Measurements from ENCODE around the gene ATP6V0C.
A peak's percentile ranks its signal among the peaks of the same experiment; 100 is the strongest.

Gene ATP6V0C

DNA sequence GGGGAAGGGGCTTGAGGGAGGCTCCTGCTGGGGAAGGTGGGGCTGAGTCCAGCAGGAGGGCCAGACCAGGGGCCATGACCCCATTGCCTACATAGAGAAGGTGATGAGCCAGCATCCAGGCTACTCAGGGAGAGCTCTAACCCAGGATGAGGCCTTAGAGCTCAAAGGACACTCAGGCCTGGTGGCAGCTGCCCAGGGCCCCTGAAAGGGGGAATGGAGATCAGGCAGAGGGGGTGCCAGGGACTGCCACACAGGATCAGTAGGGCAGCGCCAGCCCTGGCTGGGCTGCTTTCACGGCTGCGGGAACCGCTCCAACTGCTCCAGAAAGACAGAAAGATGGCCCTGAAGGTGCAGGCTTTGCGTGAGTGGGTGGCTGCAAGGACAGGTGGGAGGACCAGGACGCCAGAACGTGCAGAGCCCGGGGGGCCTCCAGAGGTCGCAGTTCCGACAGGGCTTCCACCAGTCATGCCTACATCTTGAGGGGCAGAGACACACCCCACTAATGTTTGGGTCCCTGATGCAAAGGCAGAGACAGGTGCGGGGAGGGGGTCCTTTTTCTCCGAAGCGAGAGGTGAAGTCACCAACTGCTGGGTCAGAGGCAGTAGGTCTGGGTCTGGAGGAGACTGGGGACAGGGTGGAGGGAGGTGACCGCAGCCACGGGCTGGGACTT lies 882 bp upstream of the ATP6V0C start:
- DNase-seq, result peak; percentile 58

DNA sequence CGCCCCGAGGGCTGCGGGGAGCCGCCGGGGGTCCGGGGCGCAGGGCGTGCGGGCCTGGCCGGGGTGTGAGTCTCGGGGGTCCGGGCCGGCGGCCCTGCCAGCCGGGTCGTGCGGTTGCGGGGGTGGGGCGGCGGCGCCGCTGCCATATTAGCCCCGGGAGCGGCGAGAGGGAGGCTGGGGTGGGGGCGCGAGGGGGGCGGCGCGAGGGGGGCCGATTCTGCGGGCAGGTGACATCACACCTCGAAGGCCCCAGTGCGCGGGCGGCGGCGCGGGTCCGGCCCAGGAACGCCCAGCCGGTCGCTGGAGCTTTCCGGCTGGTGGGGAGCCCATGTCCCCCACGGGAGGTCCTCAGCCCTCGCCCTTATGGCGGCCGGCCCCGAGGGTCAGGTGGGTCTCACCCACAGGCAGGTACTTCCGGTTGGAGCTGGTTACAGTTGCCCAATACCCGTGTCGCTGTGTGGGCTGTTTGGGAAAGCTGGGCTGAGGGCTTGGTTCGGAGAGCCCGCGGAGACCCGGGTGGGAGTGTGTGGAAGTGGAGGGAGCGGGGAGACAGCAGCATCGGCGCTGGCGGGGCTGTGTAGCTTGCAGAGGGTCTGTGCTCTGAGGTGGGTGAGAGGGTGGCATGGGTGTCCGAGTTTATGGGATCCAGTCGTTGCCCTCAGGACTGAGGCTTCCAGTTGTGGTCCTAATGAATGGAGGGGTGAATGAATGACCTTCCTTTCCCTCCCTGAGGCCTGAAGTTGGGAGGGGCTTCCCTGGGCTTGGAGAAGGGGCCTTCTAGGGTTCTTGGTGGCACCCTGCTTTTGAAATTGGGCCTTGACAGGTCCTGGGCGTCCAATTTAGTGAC lies 804 bp downstream of the ATP6V0C start:
- no peak for DNase-seq

DNA sequence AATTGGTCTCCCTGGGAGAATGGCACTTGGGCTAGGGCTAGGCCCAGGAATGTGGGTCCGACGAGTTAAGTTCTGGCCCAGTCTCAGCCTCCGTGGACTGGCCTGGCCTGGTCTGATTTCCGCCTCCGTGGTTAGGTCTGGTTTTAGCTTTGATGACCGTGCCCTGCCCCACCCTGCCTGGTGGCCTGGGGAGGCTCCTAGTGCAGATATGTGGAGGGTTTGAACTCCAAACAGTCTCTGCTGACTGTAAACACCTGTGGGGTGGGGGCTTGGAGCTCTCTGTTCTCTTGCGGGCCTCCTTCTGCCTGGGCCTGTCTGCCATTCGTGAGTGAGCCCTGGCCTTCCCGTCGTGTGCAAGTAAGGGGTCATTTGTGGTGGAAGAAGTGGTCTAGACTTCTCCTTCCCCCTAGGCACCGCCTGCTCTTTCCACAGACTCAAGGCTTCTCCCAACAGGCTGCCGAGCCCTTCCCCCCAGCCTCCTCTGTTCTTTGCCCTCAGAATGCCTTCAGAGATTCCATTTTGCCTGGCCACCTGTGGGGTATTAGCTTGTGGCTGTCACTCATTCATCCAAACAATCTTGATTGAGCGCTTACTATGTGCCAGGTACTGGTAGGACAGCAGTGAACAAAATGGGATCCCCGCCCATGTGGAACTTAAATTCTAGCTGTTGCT lies 1.6 kb downstream of the ATP6V0C start:
- no peak for DNase-seq

GRCh38 chr16:2516391-2517240 lies 2.9 kb downstream of the ATP6V0C start:
- DNase-seq, result no peak

GRCh38 chr16:2517954-2518605 lies 4.3 kb downstream of the ATP6V0C start:
- no peak for DNase-seq

DNA sequence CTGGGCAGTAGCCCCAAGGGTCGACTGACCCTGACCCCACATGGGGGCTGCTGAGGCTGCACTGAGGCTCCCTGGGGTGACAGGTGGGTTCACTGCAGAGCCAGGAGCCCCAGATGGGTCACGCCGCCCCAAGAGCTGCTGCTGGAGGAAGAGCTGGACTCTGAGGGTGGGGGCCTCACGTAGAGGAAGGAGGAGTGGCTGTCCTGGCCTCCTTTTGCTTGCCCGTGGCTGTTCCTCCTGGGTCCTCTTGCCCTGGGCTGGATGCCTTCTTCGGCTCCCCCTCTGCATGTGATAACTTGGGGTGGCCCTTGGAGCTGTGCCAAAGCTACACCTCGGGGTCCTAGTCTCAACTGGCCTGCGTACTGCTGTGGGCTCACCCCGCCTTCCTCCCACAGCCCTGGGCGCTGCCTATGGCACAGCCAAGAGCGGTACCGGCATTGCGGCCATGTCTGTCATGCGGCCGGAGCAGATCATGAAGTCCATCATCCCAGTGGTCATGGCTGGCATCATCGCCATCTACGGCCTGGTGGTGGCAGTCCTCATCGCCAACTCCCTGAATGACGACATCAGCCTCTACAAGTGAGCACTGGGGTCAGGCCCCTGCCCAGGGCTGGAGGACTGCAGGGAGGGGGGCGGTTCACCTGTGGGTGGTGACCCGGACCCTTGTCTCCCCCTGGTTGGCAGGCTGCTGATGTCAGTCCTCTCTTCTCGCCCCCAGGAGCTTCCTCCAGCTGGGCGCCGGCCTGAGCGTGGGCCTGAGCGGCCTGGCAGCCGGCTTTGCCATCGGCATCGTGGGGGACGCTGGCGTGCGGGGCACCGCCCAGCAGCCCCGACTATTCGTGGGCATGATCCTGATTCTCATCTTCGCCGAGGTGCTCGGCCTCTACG lies 5.3 kb downstream of the ATP6V0C start:
- no peak for DNase-seq

DNA sequence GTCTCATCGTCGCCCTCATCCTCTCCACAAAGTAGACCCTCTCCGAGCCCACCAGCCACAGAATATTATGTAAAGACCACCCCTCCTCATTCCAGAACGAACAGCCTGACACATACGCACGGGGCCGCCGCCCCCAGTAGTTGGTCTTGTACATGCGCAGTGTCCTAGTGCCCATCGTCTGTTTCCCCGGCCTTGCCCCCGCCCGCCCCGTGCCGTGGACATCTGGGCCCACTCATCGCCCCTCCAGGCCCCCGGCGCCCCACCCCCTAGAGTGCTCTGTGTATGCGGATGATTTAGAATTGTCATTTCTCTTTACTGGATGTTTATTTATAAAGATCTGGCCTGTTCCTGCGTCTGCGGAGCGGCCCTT lies 5.9 kb downstream of the ATP6V0C start:
- DNase-seq, result no peak

- peak; percentile 88 for DNase-seq
Observed at GRCh38 chr16:2520097-2520783, 6.5 kb downstream of the ATP6V0C start, which contains the start of gene AMDHD2. Gene AMDHD2 (plus strand): TSS chr16:2520371. CDS start chr16:2520459, 88 bp downstream.

DNA sequence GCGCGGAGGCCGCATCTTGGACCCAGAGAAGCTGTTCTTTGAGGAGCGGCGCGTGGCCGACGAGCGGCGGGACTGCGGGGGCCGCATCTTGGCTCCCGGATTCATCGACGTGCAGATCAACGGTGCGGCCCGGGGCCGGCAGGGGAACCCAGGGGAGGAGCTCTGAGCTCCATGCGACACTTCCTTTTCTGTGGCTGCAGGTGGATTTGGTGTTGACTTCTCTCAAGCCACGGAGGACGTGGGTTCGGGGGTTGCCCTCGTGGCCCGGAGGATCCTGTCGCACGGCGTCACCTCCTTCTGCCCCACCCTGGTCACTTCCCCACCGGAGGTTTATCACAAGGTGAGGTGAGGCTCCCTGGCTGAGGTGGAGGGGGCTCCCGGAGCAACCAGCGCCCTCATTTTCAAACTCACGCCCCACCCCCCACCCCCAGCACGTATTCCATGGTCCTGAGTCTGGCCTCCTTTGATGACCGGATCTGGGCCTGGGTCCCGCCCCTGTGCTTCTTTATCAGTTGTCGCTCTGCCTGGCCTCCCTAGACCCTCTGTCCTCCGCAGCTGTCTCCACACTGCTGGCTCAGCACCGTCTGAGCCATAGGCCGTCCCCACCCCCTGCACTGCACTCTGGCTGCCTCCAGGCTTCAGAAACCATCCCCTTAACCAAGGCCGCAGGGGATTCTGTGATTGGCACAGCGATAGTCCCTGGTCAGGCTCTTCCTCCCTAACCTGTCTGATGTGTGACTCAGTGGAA lies 7.2 kb downstream of the ATP6V0C start:
- peak; percentile 67 for DNase-seq

DNA sequence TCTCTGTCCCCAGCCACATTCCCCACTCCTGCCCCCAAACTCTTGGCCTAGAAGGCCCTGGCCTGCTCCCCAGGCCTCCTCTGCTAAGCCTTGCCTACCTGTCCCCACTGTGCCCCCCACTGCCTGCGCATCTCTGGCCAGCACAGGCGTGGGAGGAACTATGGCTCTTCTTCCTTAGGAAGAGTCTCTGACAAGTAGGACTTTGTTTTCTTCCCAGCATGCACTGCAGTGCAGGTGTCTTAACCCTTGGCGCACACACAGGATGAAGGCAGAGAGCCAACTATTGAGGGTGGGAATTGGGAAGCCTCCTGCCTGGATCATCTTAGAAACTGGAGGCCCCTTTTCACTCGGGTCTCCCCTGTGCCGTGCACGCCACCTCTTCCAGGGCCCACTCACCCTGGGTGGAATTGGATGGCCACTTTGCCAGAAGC lies 10.1 kb downstream of the ATP6V0C start:
- no peak for DNase-seq

- no peak for DNase-seq
Observed at GRCh38 chr16:2524339-2524938, 10.7 kb downstream of the ATP6V0C start.

DNA sequence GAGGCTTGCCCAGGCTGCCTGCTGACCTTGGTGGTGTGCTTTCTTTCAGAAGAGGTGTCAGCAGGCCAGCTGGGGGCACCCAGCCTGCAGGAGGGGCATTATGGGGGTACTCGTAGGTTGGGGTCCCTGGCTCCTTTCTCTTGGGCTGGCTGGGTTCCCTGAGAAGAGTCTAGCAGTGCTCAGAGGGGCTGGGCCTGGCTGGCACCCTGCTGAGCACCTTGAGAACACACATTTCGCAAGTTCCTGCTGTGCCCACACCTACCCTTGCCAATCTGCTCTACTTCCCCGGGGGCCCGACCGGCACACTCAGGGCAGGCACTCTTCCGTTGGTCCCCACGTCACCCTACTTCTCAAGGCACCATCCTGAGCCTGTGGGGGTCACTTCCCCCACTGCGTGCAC lies 12.4 kb downstream of the ATP6V0C start:
- DNase-seq, result no peak

DNA sequence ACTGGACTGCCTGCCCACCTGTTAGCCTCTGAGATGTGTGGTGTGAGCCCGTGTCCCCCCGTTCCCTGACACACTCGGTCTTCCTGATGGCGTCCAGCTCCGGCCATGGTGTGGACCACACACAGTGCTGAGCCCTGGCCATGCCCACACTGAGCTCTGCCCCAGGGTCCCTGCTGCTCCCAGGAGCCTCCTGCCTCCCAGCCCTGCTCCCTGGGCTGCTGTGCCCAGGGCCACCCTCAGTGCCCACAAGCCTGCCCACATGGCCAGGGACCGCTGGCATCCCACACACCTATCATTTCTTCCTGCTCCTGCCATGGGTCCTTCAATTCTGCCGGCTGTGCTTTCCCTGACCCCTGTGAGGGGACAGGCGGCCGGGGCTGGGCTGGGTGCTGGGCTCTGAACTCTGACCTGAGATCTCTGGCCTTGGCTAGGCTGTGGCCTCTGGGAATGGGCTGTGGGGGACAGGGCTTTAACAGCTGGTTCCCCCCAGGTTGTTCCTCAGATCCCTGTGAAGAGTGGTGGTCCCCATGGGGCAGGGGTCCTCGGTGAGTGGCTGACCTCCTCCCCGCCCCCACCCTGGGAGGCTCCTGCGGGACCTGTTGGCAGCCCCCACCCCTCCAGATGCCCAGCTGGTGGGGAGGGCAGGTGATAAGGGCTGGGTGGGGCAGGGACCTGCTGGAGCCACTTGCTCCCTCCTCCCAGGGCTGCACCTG lies 13.5 kb downstream of the ATP6V0C start:
- no peak for DNase-seq

- no peak for DNase-seq
Observed at GRCh38 chr16:2527784-2528100, 14.0 kb downstream of the ATP6V0C start.

DNA sequence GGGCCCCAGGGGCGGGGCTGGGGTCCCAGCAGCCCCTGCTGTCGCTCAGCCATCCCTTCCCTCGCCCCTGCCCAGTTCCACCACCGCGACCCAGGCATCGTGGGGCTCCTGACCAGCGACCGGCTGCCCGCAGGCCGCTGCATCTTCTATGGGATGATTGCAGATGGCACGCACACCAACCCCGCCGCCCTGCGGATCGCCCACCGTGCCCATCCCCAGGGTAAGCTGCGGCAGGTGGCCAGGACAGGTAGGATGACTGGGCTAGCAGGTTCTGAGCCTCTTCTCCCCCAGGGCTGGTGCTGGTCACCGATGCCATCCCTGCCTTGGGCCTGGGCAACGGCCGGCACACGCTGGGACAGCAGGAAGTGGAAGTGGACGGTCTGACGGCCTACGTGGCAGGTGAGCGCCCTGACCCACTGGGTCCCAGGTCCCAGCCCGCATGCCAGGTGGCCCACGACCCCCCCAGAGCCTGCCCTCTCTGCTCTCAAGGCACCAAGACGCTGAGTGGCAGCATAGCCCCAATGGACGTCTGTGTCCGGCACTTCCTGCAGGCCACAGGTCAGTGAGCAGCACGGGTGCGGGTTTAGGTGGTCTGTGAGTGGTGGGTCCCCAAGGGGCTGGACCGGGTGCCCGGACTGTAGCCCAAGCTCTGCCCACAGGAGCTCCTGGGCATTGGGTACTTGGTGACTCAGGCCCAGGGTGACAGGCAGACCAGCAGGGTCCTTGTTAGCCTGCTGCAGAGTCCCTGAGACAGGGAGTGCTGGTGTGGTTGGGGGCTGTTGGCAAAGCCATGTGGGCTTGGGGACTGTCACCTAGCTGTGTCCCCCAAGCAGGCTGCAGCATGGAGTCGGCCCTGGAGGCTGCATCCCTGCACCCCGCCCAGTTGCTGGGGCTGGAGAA lies 14.7 kb downstream of the ATP6V0C start:
- DNase-seq, result no peak

- DNase-seq, result no peak
Observed at GRCh38 chr16:2529061-2529931, 15.5 kb downstream of the ATP6V0C start.
